HCT116 (cell line): ENCODE data around the gene PRTG. TPM values are rescaled to one million over a fixed set of nuclear protein-coding genes. Genes with fewer than 3 reads are reported as not detected.

ENCODE experiments used
- ATAC-seq: fragments of 200-7000 bp; cut with Tn5 transposase; 2 replicates; pipeline ENCODE4 v1.9.1; 2020; ENCODE audit warnings: mild to moderate bottlenecking, moderate library complexity
- BruUV-seq: library from RNA; stranded (reverse); fragments of 400-500 nt; replicated peaks from 2 replicates; lab custom pipeline; 2021; lab: Mats Ljungman, UMichigan
- CTCF ChIA-PET: fragments of 300-600 bp; sonication (Branson Sonifier 250); formaldehyde crosslinking; loops from one replicate; lab custom pipeline; 2021; ENCODE audit warnings: antibody characterized with exemption; lab: Charles Lee
- POLR2A ChIA-PET: fragments of 300-600, 350-600 bp; sonication (Branson Sonifier 250); formaldehyde crosslinking; loops from one replicate; lab custom pipeline; 2021; ENCODE audit warnings: antibody characterized with exemption; lab: Charles Lee
- RAD21 ChIA-PET, 2 experiments: fragments of 300-600 bp; sonication (Branson Sonifier 250); formaldehyde crosslinking; loops; one replicate each; lab custom pipeline; 2023; ENCODE audit warnings: low total read pairs in 2 of 2; ENCODE audit not compliant: uncharacterized antibody in 2 of 2, unreplicated experiment in 2 of 2, low non-redundant PET in 1 of 2; lab: Charles Lee
- DNase-seq: peaks from one replicate; pipeline ENCODE4 v3.0.0-alpha.2; 2010; ENCODE audit warnings: low read depth, low spot score
- H2AFZ ChIP-seq: fragments of 200-600 bp; shearing (Covaris generic), sonication (generic); 2 replicates; pipeline ENCODE4 v1.6.1; 2017; ENCODE audit warnings: low read depth, mixed run types, mixed read lengths, antibody characterized with exemption, low read length; ENCODE audit not compliant: poor library complexity, severe bottlenecking
- H3K27ac ChIP-seq: 2 replicates; pipeline ENCODE4 v1.5.1; 2012; ENCODE audit warnings: low read depth, low read length
- H3K27me3 ChIP-seq: fragments of 200-600 bp; sonication (generic); 2 replicates; pipeline ENCODE4 v1.6.1; 2016; ENCODE audit warnings: mixed run types, low read length, mixed read lengths; ENCODE audit not compliant: insufficient read depth
- H3K36me3 ChIP-seq, 2 experiments: fragments of 200-500 bp in 1 of 2; fragments of 200-600 bp in 1 of 2; sonication (Bioruptor generic) in 1 of 2; sonication (generic) in 1 of 2; 2 replicates each; pipeline versions ENCODE4 v1.5.1 to v1.6.1; 2014 to 2016; ENCODE audit warnings: low read length in 2 of 2, inconsistent platforms in 1 of 2, mixed read lengths in 1 of 2, mixed run types in 1 of 2; ENCODE audit not compliant: insufficient read depth in 2 of 2, control insufficient read depth in 1 of 2
- H3K4me1 ChIP-seq, 2 experiments: fragments of 200-600 bp in 1 of 2; sonication (generic) in 1 of 2; 2 replicates each; pipeline versions ENCODE4 v1.5.1 to v1.6.1; 2012 to 2017; ENCODE audit warnings: low read length in 2 of 2, inconsistent platforms in 1 of 2, mild to moderate bottlenecking in 1 of 2, mixed read lengths in 1 of 2, mixed run types in 1 of 2, moderate library complexity in 1 of 2; ENCODE audit not compliant: insufficient read depth in 2 of 2, control insufficient read depth in 1 of 2
- H3K4me2 ChIP-seq: fragments of 200-600 bp; sonication (generic); 2 replicates; pipeline ENCODE4 v1.6.1; 2017; ENCODE audit warnings: mixed run types, low read length, mixed read lengths
- H3K4me3 ChIP-seq, 2 experiments: fragments of 200-600 bp in 1 of 2; sonication (generic) in 1 of 2; replicated peaks in 1 of 2; 2 replicates each; pipeline ENCODE4 v1.5.1; 2011 to 2016; ENCODE audit warnings: low read length in 2 of 2, control low read depth in 1 of 2, low read depth in 1 of 2, mild to moderate bottlenecking in 1 of 2, mixed read lengths in 1 of 2, mixed run types in 1 of 2
- H3K79me2 ChIP-seq: fragments of 200-600 bp; sonication (generic); 2 replicates; pipeline ENCODE4 v1.6.1; 2017; ENCODE audit warnings: mild to moderate bottlenecking, mixed run types, low read length, moderate library complexity, mixed read lengths; ENCODE audit not compliant: insufficient read depth
- H3K9ac ChIP-seq: fragments of 200-600 bp; sonication (generic); 2 replicates; pipeline ENCODE4 v1.6.1; 2016; ENCODE audit warnings: low read length, mixed read lengths
- H3K9me2 ChIP-seq: fragments of 200-600 bp; sonication (generic), shearing (Covaris generic); 2 replicates; pipeline ENCODE4 v1.6.1; 2017; ENCODE audit warnings: mixed run types, mild to moderate bottlenecking, moderate library complexity; ENCODE audit not compliant: insufficient read depth
- H3K9me3 ChIP-seq, 2 experiments: fragments of 200-500 bp in 1 of 2; fragments of 200-600 bp in 1 of 2; sonication (Bioruptor generic) in 1 of 2; sonication (generic) in 1 of 2; 2 replicates each; pipeline ENCODE4 v1.6.1; 2014 to 2017; ENCODE audit warnings: low read length in 2 of 2, mixed read lengths in 2 of 2, inconsistent platforms in 1 of 2, low read depth in 1 of 2, mild to moderate bottlenecking in 1 of 2, mixed run types in 1 of 2, moderate library complexity in 1 of 2; ENCODE audit not compliant: control insufficient read depth in 1 of 2, insufficient read depth in 1 of 2
- H4K20me1 ChIP-seq: fragments of 200-600 bp; sonication (generic), shearing (Covaris generic); 2 replicates; pipeline ENCODE4 v1.6.1; 2017; ENCODE audit warnings: mixed run types, mild to moderate bottlenecking, moderate library complexity; ENCODE audit not compliant: insufficient read depth
- EZH2phosphoT487 ChIP-seq: fragments of 200-600 bp; IDR thresholded peaks from 2 replicates; pipeline ENCODE4 v1.6.1; 2018; ENCODE audit warnings: antibody characterized with exemption, borderline replicate concordance
- SRF ChIP-seq: IDR thresholded peaks from 2 replicates; pipeline ENCODE4 v1.6.1; 2012; ENCODE audit warnings: low read depth
- TCF7L2 ChIP-seq: IDR thresholded peaks from 2 replicates; pipeline ENCODE4 v1.7.0; 2011; ENCODE audit warnings: borderline replicate concordance, inconsistent platforms; ENCODE audit not compliant: insufficient read depth, insufficient read length; ENCODE audit errors: extremely low read depth
- YY1 ChIP-seq: IDR thresholded peaks from 2 replicates; pipeline ENCODE4 v1.6.1; 2011; ENCODE audit warnings: low read length, low read depth, moderate library complexity, mild to moderate bottlenecking; ENCODE audit not compliant: insufficient replicate concordance; ENCODE audit errors: extremely low read depth
- ZFX ChIP-seq: fragments of 450-650 bp; IDR thresholded peaks from 2 replicates; pipeline ENCODE4 v1.6.1; 2017
- ZNF274 ChIP-seq: fragments of 200-500 bp; sonication (Bioruptor generic); IDR thresholded peaks from 2 replicates; pipeline ENCODE4 v1.6.1; 2014; ENCODE audit warnings: mild to moderate bottlenecking, low read depth, low read length, inconsistent platforms
- intact Hi-C: fragments of 100-400 bp; cut with micrococcal nuclease; formaldehyde crosslinking; loops from 2 replicates; pipeline ENCODE4 v1.10.0; 2022
- total RNA-seq: library from RNA; stranded (reverse); gene quantifications from one replicate; pipeline ENCODE4 v1.2.1, GENCODE V29; 2021; ENCODE audit not compliant: unreplicated experiment
- TF ChIP-seq, protein P1 (sequence below): IDR thresholded peaks from 2 replicates; pipeline ENCODE4 v1.6.1; 2012; ENCODE audit warnings: low read depth

Gene PRTG
- total RNA-seq, 1 experiment from 2014 or later = not detected

GRCh38 chr15:55588815-55589115, 154.2 kb downstream of the PRTG start (continued):
- TF ChIP-seq TCF7L2 = no peak
- no peak for TF ChIP-seq EZH2phosphoT487
- TF ChIP-seq ZNF274 = no peak
- no peak for TF ChIP-seq SRF
- TF ChIP-seq YY1 = no peak

DNA sequence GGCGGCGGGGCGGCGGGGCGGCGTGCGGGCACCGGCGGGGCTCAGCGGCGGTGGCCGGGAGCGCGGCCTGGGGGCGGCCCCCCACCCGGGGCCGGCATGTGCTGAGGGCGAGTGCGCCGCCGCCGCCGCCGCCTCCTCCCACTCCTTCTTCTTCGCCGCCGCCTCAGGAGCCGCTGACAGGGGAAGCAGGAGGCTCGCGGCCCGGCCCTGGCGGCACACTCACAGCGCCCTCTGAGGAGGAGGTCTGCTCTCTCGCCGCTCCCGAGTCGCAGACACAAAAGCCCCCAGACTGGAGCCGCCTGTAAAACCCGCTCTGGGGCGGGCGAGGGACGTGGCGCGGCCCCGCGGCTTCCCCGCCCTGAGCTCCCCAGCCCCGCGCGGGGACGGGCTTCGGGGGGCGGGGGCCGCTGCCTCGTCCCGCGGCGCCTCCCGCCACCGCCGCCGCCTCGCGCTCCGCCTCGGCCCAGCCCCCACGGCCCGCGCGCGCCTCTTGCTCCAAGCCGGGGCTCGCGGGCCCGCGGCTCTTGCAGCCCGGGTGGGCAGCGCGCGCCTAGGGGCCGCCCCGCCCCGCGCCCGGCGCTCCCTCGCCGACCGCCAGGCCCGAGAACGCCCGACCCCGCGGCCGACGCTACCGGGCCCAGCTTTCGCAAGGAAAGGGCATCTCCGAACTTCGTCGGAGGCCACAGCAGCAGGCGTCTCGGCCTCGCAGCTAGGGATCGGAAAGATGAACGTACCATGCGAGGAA, 154.7 kb downstream of the PRTG start, which contains the start of gene PYGO1:
Gene PYGO1 (minus strand): TSS at position 276 of the 745 bp plus-strand sequence. CDS start 462 bp downstream, outside the sequence.
- POLR2A ChIA-PET = no interaction called here
- H2AFZ ChIP-seq = no peak within 1 kb of the TSS
- intact Hi-C loops = no loop called here

More for the DNA sequence above, 154.7 kb downstream of the PRTG start, which contains the start of gene PYGO1:
- peak; percentile 91 for ATAC-seq
- H4K20me1 ChIP-seq = no peaks in the 10 kb centered on the region
- RAD21 ChIA-PET = no interaction called here
- no peaks in the 10 kb centered on the region for H3K9me2 ChIP-seq
- H3K36me3 ChIP-seq = no peaks in the 10 kb centered on the region
- no peaks in the 10 kb centered on the region for H3K9me3 ChIP-seq
- H3K9ac ChIP-seq = 0 out of 2 replicates have a peak within 1 kb of the TSS, but pooled peaks have one; percentile 25
- peak within 1 kb of the TSS; percentile 81 for H3K4me2 ChIP-seq
- DNase-seq = no peak
- no peak within 1 kb of the TSS for H3K27ac ChIP-seq
- no peaks in the 10 kb centered on the region for H3K27me3 ChIP-seq
- CTCF ChIA-PET = no interaction called here
- peaks cover 0 to 3% of the 10 kb centered on the region in 2 experiments; a peak in 1 of 4 replicates for H3K4me1 ChIP-seq
- peak within 1 kb of the TSS; percentile 25 to 48 for H3K4me3 ChIP-seq
- H3K79me2 ChIP-seq = no peaks in the 10 kb centered on the region
- peak; percentile 65 for TF ChIP-seq ZFX
- TF ChIP-seq, protein P1, sequence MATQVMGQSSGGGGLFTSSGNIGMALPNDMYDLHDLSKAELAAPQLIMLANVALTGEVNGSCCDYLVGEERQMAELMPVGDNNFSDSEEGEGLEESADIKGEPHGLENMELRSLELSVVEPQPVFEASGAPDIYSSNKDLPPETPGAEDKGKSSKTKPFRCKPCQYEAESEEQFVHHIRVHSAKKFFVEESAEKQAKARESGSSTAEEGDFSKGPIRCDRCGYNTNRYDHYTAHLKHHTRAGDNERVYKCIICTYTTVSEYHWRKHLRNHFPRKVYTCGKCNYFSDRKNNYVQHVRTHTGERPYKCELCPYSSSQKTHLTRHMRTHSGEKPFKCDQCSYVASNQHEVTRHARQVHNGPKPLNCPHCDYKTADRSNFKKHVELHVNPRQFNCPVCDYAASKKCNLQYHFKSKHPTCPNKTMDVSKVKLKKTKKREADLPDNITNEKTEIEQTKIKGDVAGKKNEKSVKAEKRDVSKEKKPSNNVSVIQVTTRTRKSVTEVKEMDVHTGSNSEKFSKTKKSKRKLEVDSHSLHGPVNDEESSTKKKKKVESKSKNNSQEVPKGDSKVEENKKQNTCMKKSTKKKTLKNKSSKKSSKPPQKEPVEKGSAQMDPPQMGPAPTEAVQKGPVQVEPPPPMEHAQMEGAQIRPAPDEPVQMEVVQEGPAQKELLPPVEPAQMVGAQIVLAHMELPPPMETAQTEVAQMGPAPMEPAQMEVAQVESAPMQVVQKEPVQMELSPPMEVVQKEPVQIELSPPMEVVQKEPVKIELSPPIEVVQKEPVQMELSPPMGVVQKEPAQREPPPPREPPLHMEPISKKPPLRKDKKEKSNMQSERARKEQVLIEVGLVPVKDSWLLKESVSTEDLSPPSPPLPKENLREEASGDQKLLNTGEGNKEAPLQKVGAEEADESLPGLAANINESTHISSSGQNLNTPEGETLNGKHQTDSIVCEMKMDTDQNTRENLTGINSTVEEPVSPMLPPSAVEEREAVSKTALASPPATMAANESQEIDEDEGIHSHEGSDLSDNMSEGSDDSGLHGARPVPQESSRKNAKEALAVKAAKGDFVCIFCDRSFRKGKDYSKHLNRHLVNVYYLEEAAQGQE = no peak
- TF ChIP-seq ZNF274 = no peak
- TF ChIP-seq EZH2phosphoT487 = no peak
- TF ChIP-seq, all 23 proteins: peak for 1
- BruUV-seq = no TSS peak
